NCI-H2029 treated with DMSO at 0.1 percent for 48 hours (cell line): ENCODE measurements around the gene OR52I1.

Experiments
- DNase-seq: peaks from one replicate; lab custom pipeline; 2025; lab: John Stamatoyannopoulos, UW

Gene OR52I1, protein sequence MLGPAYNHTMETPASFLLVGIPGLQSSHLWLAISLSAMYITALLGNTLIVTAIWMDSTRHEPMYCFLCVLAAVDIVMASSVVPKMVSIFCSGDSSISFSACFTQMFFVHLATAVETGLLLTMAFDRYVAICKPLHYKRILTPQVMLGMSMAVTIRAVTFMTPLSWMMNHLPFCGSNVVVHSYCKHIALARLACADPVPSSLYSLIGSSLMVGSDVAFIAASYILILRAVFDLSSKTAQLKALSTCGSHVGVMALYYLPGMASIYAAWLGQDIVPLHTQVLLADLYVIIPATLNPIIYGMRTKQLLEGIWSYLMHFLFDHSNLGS

DNA sequence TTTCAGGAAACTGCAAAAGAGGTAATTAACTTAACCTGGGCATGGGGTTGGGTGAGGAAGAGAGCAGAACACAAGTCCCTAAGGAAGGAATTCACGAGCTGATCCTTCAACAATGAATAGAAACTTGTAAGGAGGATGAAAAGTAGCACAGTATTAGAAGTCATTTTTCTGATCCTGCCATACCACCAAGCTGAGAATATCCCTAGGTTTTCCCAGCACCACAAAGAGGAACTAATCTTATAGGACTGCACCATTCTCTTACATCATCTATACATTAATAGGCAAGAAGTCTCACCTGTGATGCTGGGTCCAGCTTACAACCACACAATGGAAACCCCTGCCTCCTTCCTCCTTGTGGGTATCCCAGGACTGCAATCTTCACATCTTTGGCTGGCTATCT, at the start of gene OR52I1:
TSS of gene OR52I1 (plus strand) at position 301 of the 400 bp plus-strand sequence. CDS start at position 301, 0 bp downstream.
- DNase-seq: no peak

DNA sequence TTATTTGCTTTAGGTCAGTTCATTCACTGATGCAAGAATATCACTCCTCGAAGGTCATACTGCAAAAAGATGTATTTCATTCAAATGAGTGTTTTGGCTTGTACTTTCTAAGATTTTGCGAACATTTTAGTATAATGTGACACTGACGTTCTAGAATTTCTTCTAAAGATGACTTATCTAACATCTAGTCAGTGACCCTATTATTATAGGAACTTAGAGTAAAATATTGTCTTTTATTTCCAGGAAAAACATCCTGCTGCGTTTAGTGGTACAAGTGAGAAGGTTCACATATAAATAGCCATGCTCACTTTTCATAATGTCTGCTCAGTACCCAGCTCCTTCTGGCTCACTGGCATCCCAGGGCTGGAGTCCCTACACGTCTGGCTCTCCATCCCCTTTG, 48.9 kb upstream of the OR52I1 start, which contains the start of gene OR52M1:
TSS of gene OR52M1 (plus strand) at position 301 of the 400 bp plus-strand sequence. CDS start at position 301, 0 bp downstream.
- DNase-seq: no peak

DNA sequence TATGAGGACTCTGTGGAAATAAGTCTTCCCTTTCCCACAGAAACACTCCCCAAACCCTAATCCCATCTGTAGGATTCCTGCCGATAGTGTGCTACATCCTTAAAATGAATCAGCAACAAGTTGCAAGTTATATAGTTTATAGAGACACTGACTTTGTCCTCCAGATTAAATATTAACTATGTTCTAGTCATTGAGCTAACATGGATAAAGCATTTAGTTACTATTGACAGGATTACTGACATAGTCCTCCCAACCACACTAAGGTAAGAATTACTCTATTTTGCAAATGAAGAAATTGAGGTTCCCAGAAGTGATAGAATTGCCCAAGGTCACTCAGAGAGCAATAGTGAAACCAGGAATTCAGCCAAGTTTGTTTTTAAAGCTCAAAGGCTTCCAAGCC, 47.0 kb upstream of the OR52I1 start:
- DNase-seq: no peak

GRCh38 chr11:4547416-4547815, 46.4 kb upstream of the OR52I1 start:
- DNase-seq: no peak

DNA sequence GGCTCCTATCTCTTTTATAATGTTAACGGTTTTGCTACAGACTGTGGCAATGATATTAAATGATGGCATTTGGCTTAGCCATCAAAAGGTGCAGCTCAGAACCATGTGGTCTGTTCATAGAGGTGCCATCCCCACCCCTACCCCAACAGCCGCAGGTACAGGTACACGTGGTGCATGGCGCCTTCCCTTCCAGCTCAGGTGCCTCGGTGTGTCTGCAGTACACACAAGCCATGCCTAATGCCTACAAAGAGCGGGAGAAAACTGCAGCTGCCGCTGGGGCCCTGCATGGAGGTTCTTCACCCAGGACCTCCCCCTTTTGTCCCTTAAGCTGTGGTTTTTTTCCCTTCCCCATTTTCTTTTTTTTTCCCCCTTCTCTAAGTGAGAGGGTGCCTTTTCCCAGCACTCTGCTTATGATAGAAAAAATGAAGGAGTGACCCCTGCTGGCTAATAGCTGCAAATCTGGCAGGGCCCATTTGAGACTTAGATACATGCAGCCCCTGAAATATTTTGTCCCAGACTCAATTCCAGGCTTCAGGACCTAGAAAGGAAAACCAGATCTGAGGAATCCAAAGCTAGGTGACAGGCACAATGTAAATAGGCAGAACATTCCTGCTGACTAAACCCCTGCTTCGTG, 42.4 kb upstream of the OR52I1 start:
- no peak for DNase-seq

DNA sequence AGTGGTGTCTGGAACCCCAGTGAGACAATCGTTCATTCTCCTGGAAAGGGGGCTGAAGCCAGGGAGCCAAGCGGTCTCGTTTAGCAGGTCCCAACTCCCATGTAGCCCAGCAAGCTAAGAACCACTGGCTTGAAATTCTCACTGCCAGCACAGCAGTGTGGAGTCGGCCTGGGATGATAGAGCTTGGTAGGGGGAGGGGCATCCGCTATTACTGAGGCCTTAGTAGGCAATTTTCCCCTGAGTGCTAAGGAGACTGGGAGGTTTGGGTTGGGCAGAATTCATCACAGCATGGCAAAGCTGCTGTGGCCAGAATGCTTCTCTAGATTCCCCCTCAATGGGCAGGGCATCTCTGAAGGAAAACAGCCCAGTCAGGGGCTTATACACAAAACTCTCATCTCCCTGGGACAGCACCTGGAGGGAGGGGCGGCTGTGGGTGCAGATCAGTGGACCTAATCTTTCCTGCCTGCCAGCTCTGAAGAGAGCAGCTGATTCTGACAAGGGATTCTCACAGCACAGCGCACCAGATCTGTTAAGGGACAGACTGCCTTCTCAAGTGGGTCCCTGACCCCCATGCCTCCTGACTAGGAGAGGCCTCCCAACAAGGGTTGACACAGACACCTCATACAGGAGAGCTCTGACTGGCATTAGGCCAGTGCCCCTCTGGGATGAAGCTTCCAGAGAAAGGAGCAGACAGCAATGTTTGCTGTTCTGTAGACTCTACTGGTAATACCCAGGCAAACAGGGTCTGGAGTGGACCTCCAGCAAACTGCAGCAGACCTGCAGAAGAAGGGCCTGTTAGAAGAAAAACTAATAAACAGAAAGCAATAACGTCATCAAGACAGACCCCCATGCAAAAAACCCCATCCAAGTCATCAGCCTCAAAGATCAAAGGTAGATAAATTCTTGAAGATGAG, 34.1 kb upstream of the OR52I1 start:
- DNase-seq: no peak

- DNase-seq: no peak
Observed at GRCh38 chr11:4560467-4560866, 33.4 kb upstream of the OR52I1 start.

GRCh38 chr11:4565371-4565770, 28.5 kb upstream of the OR52I1 start:
- DNase-seq: no peak

- no peak for DNase-seq
Observed at GRCh38 chr11:4569075-4569474, 24.8 kb upstream of the OR52I1 start.

DNA sequence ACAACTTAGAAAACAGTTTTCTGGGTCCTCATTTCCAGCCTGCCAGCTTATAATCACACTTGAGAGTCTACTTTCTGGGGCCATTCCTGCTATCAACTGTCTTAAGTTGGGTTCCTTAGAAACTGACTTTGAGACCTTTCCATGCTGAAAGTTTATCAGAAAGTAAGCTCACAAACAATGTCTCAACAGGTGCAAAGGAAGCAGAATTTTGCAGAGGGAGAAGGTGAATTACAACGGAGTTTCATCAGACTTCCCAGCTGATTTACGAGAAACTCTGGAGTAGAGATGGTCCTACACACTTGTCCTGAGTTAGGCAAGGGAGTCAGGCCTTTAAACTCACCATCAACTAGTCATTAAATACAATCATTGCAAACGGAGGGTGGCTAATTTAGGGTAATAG, 17.0 kb upstream of the OR52I1 start:
- no peak for DNase-seq

- no peak for DNase-seq
Observed at GRCh38 chr11:4577761-4578160, 16.1 kb upstream of the OR52I1 start.

- DNase-seq: no peak
Observed at GRCh38 chr11:4578624-4579023, 15.2 kb upstream of the OR52I1 start.

DNA sequence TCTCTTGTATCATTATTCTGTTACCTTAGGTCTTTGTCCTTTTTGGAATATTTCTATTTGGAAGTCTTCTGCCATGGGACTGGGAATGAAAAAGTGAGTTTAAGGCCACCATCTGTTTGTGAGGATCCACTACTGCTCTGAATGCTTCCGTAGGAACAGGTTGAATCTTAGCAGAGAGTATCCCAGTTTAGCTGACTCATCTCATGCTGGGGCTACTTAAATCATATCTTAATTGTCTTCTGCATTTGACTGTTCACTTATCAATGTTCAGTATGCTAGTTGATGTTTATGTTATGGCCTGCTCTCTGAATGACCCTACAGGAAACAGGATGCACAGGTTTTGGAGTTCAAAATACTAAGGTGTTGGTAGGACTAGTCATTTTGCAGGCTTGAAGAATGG, 13.7 kb upstream of the OR52I1 start:
- no peak for DNase-seq

DNA sequence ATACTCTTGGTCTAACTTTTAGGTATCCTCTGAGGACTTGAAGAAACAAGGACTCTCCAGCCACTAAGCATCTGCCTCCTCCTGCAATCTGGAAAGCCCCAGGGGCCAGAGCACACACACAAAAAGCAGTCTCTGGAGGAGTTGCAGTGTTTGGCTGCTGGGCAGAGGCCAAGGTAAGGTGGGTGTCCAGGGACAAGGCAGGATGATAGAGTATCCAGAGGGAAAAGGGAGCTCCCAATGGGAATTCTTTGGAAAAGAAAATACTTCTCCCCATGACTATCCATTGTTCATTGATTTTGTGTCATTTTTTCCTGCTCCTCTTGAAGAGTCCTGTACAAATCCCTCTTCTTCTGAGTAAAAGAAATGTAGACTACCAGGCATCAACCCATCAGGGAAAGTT, 12.4 kb upstream of the OR52I1 start, which contains the start of gene OR52I2:
TSS of gene OR52I2 (plus strand) at position 301 of the 400 bp plus-strand sequence.
- no peak for DNase-seq

GRCh38 chr11:4589017-4589416, 4.8 kb upstream of the OR52I1 start:
- DNase-seq: no peak

- DNase-seq: no peak
Observed at GRCh38 chr11:4605057-4605456, 11.2 kb downstream of the OR52I1 start.

DNA sequence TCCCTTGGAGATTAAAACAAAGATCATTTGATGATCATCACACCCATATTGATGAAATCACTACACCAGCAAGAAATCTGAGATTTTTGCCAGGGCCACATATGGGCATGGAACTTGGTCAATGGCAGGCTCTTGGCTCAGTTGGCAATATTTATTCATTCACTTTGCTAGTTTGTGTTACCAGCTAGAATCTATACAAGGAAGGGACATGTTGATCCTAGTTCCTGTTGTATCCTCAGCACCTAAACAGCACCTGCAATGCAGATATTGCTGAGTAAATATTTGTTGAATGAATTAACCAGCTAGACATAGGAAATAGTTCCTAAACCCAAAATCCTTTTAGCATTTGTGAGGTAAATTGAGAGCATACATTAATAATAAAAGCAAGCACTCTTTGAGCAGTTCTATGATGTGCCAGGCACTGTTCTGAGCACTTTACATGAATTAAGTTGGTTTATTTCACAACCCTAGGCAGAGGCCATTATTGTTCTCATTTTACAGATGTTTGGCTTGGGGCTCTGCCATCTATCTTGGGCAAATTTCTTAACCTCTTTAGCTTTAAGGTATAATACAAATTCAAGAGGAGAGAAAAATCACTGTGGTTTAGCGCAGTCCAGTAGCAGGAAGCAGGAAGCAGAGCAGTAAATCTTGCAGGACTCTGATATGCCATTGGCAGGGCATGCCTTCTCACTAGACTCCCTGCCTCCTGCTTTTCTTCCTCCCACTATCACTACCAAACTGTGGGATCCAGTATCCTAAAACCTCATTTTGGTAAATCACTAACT, 12.6 kb downstream of the OR52I1 start:
- DNase-seq: peak; percentile 73

- peak; percentile 73 for DNase-seq
Observed at GRCh38 chr11:4607096-4607495, 13.3 kb downstream of the OR52I1 start.

GRCh38 chr11:4607781-4608666, 14.2 kb downstream of the OR52I1 start, which contains the start of gene TRIM68:
Gene TRIM68, minus strand, starts transcription at chr11:4608231. Its CDS starts 2,727 bp downstream, at chr11:4605504.
- DNase-seq: peak; percentile 87

GRCh38 chr11:4610258-4610935, 16.6 kb downstream of the OR52I1 start:
- no peak for DNase-seq
